ENCODE measurements around the gene ALOX12. TPM values are rescaled to one million over a fixed set of nuclear protein-coding genes. Genes with fewer than 3 reads are reported as not detected.
"Not testable (repeated sequence)": the region's sequence is repeated elsewhere in the genome, so short reads cannot be mapped to it uniquely, and the experiment has no call there.

ALOX12 gene
- total RNA-seq, 2 experiments from 2014 or later = not detected

DNA sequence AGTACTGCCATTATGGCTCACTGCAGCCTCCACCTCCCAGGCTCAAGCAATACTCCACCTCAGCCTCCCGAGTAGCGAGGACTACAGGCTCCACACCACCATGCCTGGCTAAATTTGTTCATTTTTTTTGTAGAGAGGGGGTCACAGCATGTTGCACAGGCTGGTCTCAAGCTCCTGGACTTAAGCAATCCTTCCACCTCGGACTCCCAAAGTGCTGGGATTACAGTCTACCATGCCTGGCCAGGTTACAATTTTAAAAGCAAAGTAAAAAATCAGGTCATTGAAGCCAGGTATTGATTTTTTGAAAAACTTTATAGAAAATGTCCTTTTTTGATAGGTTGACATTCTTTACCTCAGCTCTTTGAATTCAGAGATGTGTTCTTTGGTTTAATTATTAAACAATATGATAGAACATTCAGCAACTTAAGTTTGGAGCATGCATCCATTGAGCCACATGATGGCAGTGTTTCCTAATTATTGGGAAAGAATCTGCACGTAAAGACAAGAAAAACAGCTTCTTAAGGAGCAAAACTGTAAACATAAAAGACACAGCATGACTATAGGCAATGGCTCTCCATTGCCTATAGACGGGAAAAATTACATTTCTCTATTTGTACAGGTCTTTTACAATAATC is 49.8 kb downstream of the ALOX12 start:
- H3K4me3 Mint-ChIP-seq = peak overlapping the region; percentile 73
- no peaks in the 10 kb centered on the region for H3K36me3 Mint-ChIP-seq (ENCODE audit: low read depth)
- CTCF ChIA-PET = interaction anchor here (0.7 to 13.6 kb wide), 29 partner anchors 9 to 642 kb away, joined by 3 to 290 read pairs (median 5); partner anchors contain the start of genes BCL6B, PHF23, SENP3 and SLC16A13
- peak; percentile 51 for DNase-seq
- no peak overlapping the region for H3K27ac Mint-ChIP-seq
- peaks cover 24% of the 10 kb centered on the region for H3K27me3 Mint-ChIP-seq
- POLR2A ChIA-PET = interaction anchor here (0.6 to 2.2 kb wide), 20 partner anchors 8 to 642 kb away, joined by 3 to 34 read pairs (median 4); partner anchors contain the start of genes FXR2, KCTD11, RNASEK and SLC16A13
- no peaks in the 10 kb centered on the region for H3K9me3 Mint-ChIP-seq
- peaks cover 39% of the 10 kb centered on the region for H3K4me1 Mint-ChIP-seq

DNA sequence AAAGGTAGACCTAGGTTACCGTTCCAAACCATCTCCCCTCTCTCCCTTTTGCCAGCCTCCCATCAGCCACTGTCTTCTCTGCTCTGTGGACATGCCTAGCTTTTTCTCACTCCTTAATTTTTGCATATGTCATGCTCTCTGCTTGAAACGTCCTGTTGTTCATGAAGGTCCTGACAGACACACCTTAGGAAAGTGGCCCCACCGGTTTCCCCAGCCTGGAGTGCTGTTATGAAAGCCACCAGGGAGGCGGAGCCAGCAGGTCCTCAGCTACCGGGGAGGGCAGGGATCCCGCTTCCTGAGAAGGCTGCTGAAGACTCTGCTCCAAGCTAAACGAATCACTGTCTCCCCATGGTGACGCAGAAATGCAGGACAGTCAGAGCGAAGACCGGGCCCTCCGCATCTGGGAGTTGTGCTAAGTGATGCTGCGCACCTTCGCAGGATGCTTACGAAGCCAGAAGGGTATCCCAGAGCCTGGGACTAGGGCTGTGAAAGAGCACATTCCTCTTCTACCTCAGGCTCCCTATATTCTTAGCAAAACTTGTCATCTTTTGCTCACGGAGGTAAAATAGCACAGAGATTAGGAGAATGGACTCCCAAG is 50.4 kb downstream of the ALOX12 start:
- Mint-ChIP-seq H3K36me3 (ENCODE audit: low read depth) (no peaks in the 10 kb centered on the region), H3K4me3 (peak overlapping the region; percentile 73), H3K27me3 (peaks cover 24% of the 10 kb centered on the region), H3K9me3 (no peaks in the 10 kb centered on the region), H3K27ac (peak overlapping the region; percentile 63), H3K4me1 (peaks cover 39% of the 10 kb centered on the region)
- ChIA-PET POLR2A (interaction anchor here (0.6 to 2.2 kb wide), 20 partner anchors 9 to 641 kb away, joined by 3 to 34 read pairs (median 4); partner anchors contain the start of genes KCTD11, RNASEK, SLC16A13 and TP53), CTCF (interaction anchor here (1.0 to 13.6 kb wide), 28 partner anchors 8 to 641 kb away, joined by 3 to 290 read pairs (median 5); partner anchors contain the start of genes BCL6B, PHF23, SENP3 and SLC16A13)
- peak; percentile 47 for DNase-seq

DNA sequence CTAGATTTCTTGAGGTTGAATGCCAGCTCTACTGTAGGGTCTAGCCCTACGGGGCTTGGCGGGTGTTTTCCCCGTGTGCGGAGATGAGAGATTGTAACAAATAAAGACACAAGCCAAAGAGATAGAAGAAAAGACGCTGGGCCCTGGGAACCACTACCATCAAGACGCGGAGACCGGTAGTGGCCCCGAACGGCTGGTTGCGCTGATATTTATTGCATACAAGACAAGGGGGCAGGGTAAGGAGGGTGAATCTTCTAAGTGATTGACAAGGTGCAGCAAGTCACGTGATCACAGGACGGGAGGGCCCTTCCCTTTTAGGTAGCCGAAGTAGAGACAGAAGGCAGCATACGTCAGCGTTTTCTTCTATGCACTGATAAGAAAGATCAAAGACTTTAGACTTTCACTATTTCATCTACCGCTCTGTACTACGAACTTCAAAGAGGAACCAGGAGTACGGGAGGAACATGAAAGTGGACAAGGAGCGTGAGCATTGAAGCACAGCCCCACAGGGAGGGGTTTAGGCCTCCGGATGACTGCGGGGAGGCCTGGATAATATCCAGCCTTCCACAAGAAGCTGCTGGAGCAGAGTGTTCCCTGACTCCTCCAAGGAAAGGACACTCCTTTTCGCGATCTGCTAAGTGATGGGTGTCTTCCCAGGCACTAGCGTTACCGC is 51.0 kb downstream of the ALOX12 start:
- Mint-ChIP-seq H3K27me3 (peaks cover 21% of the 10 kb centered on the region), H3K4me1 (peaks cover 34% of the 10 kb centered on the region), H3K4me3 (peak overlapping the region; percentile 73), H3K27ac (peak overlapping the region; percentile 63)
- ChIA-PET POLR2A (interaction anchor here (1.0 to 2.2 kb wide), 15 partner anchors 9 to 640 kb away, joined by 3 to 34 read pairs (median 5); partner anchors contain the start of genes SLC16A13 and TP53), CTCF (interaction anchor here (0.7 to 13.6 kb wide), 22 partner anchors 10 to 641 kb away, joined by 3 to 290 read pairs (median 5); partner anchors contain the start of genes SENP3, SLC16A13 and TP53)
- not testable (repeated sequence) for H3K36me3 Mint-ChIP-seq (ENCODE audit: low read depth); H3K9me3 Mint-ChIP-seq
- peak; percentile 82 for DNase-seq

DNA sequence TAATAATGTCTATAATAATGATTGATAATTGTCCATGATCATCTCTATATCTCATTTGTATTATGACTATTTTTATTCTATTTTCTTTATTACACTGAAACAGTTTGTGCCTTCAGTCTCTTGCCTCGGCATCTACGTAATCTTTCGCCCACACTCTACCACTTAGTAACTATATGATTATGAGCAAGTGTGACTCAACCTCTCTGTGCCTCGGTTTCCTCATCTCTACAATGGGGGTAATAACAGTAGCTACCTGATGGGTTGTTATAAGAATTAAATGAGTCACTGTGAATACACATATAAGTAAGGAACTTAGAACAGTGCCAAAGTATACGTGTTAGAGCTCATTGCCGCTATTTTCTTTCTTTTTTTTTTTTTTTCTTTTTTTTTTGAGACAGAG is 51.7 kb downstream of the ALOX12 start:
- ChIA-PET POLR2A (interaction anchor here (0.6 to 1.3 kb wide), 2 partner anchors 12 to 32 kb away, joined by 3 to 5 read pairs; partner anchors contain the start of gene SLC16A13), CTCF (interaction anchor here (0.7 to 13.6 kb wide), 7 partner anchors 12 to 248 kb away, joined by 3 to 290 read pairs (median 5); partner anchors contain the start of gene SLC16A13)
- H3K4me1 Mint-ChIP-seq = peaks cover 29% of the 10 kb centered on the region
- no peak for DNase-seq
- no peaks in the 10 kb centered on the region for H3K9me3 Mint-ChIP-seq
- peaks cover 16% of the 10 kb centered on the region for H3K27me3 Mint-ChIP-seq
- H3K27ac Mint-ChIP-seq = no peak overlapping the region
- peak overlapping the region; percentile 38 for H3K4me3 Mint-ChIP-seq
- H3K36me3 Mint-ChIP-seq (ENCODE audit: low read depth) = no peaks in the 10 kb centered on the region

DNA sequence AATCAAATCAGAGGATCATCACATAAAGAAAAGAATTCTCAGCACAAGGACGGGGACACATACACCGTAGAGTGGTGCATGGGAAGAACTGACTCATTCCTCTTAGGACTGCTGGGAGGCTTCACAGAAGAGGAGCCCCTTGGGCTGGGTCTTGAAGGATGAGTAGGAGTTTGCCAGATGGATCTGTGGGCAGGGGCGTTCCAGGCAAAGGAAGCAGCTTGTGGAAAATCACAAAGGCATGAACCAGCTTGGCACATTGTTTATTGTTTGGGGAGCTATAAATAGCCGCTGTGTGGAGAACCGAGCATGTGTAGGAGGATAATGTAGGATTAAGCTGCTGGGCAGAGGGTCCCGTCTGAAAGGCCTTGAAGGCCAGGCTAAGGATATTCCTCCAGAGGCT is 53.1 kb downstream of the ALOX12 start:
- CTCF ChIA-PET = interaction anchor here (13.6 kb wide), 1 partner anchor 88 kb away, joined by 290 read pairs; no protein-coding TSS in a partner anchor
- H3K4me3 Mint-ChIP-seq = no peak overlapping the region
- H3K27me3 Mint-ChIP-seq = peaks cover 10% of the 10 kb centered on the region

DNA sequence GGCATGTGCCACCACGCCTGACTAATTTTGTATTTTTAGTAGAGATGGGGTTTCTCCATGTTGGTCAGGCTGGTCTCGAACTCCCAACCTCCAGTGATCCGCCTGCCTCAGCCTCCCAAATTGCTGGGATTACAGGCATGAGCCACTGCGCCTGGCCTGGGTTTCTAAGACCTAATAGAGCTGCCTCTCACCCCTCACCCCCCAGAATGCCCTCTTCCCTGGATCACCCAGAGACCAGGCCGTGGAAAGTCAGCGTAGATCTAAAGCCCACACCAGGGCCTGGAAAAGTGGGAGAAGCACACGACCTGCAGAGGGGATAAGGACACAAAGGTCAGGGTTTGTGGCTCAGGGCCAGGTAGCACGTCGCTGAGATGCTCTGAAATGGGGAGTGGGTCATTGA is 54.7 kb downstream of the ALOX12 start:
- H3K9me3 Mint-ChIP-seq; H3K36me3 Mint-ChIP-seq (ENCODE audit: low read depth); DNase-seq; H3K27me3 Mint-ChIP-seq; H3K4me3 Mint-ChIP-seq; POLR2A ChIA-PET; H3K27ac Mint-ChIP-seq: not testable (repeated sequence)
- peaks cover 18% of the 10 kb centered on the region for H3K4me1 Mint-ChIP-seq
- CTCF ChIA-PET = interaction anchor here (0.8 to 13.6 kb wide), 4 partner anchors 8 to 127 kb away, joined by 3 to 290 read pairs (median 4); no protein-coding TSS in a partner anchor

More for the DNA sequence above, 53.1 kb downstream of the ALOX12 start:
- POLR2A ChIA-PET = interaction anchor here (0.9 kb wide), 1 partner anchor 170 kb away, joined by 3 read pairs; the partner anchor contains the start of gene DLG4
- no peak for DNase-seq
- no peaks in the 10 kb centered on the region for H3K9me3 Mint-ChIP-seq
- peaks cover 19% of the 10 kb centered on the region for H3K4me1 Mint-ChIP-seq
- H3K27ac Mint-ChIP-seq = no peak overlapping the region
- H3K36me3 Mint-ChIP-seq (ENCODE audit: low read depth) = no peaks in the 10 kb centered on the region

DNA sequence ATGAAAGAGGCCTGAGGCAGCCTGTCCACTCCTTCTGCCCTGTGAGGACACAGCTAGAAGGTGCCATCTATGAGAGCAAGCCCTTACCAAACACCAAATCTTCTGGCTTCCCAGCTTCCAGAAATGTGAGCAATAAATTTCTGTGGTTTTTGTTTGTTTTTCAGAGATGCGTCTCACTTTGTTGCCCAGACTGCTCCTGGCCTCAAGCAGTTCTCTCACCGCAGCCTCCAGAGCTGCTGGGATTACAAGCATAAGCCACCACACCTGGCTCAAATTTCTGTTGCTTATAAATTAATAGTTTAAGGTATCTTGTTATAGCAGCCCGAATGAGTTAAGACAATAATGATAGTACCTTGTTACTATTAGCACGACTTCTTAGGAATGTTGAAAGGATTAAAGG is 60.5 kb downstream of the ALOX12 start:
- Mint-ChIP-seq H3K4me3 (no peak overlapping the region), H3K27me3 (peaks cover 10% of the 10 kb centered on the region), H3K4me1 (peaks cover 5% of the 10 kb centered on the region), H3K27ac (no peak overlapping the region), H3K9me3 (no peaks in the 10 kb centered on the region), H3K36me3 (ENCODE audit: low read depth) (no peaks in the 10 kb centered on the region)
- ChIA-PET CTCF (interaction anchor here (0.7 to 13.6 kb wide), 2 partner anchors 80 to 121 kb away, joined by 5 to 290 read pairs; no protein-coding TSS in a partner anchor), POLR2A (no interaction called here)
- DNase-seq = no peak

DNA sequence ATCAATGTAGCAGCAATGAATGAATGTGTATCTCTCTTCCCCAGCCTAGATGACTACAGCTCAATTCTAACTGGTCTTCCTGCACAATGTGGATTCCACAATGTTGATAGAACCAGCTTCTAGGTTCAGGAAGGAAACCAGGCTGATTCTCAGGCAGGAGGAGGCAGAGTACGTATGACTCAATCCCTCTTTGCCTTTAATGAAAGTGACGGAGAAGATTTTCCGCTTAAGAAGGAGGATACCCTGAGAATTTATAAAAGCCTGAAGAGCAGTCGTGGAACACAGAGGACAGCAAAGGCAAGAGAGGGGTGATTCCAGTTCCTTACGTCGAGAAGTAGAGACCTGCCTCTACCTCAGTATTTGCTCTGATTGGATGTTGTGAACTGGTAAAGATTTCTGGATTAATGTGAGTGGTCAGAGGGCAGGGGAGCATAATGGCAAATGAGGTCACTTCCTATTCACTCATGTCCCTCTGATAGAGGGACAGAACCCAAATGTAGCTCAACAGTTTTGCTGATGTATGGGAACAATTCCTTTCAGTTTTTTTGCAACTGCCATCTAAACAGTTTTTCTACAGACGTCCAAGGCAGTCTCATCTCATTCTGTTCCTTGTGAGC is 63.1 kb downstream of the ALOX12 start:
- H3K4me3 Mint-ChIP-seq = no peak overlapping the region
- DNase-seq = no peak
- H3K9me3 Mint-ChIP-seq = no peaks in the 10 kb centered on the region
- no peaks in the 10 kb centered on the region for H3K36me3 Mint-ChIP-seq (ENCODE audit: low read depth)
- ChIA-PET POLR2A (no interaction called here), CTCF (no interaction called here)
- no peak overlapping the region for H3K27ac Mint-ChIP-seq
- H3K4me1 Mint-ChIP-seq = peaks cover 7% of the 10 kb centered on the region
- H3K27me3 Mint-ChIP-seq = peaks cover 17% of the 10 kb centered on the region

Other genes starting within 250 kb of the ALOX12 start
- 100 to 1,000 TPM; 408 TPM for gene XAF1, start 240.0 kb upstream of the ALOX12 start, total RNA-seq
- gene FBXO39, start 219.8 kb upstream of the ALOX12 start, total RNA-seq = 1 to 10 TPM; 1.1 to 1.7 TPM
- gene TEKT1, start 164.3 kb upstream of the ALOX12 start, total RNA-seq = not detected
- 100 to 1,000 TPM; 187 to 194 TPM for gene RNASEK, start 16.6 kb downstream of the ALOX12 start, total RNA-seq
- under 1 TPM; 0.80 to 0.88 TPM for gene BCL6B, start 27.0 kb downstream of the ALOX12 start, total RNA-seq
- 10 to 100 TPM; 26.8 to 28.9 TPM for gene SLC16A13, start 40.0 kb downstream of the ALOX12 start, total RNA-seq
- gene SLC16A11, start 48.0 kb downstream of the ALOX12 start, total RNA-seq = under 1 TPM; 0.35 to 0.73 TPM
- gene CLEC10A, start 84.2 kb downstream of the ALOX12 start, total RNA-seq = not detected
- not detected for gene ASGR2, start 118.8 kb downstream of the ALOX12 start, total RNA-seq
- gene ASGR1, start 183.3 kb downstream of the ALOX12 start, total RNA-seq = under 1 TPM; 0.60 to 0.73 TPM
- 1 to 10 TPM; 5.2 to 5.3 TPM for gene DLG4, start 223.8 kb downstream of the ALOX12 start, total RNA-seq
- gene ACADVL, start 223.9 kb downstream of the ALOX12 start, total RNA-seq = 100 to 1,000 TPM; 364 to 370 TPM
- gene DVL2, start 238.5 kb downstream of the ALOX12 start, total RNA-seq = 10 to 100 TPM; 47.2 to 49.1 TPM
- gene PHF23, start 243.4 kb downstream of the ALOX12 start, total RNA-seq = 10 to 100 TPM; 45.9 to 53.1 TPM
- gene GABARAP, start 246.4 kb downstream of the ALOX12 start, total RNA-seq = 100 to 1,000 TPM; 303 to 313 TPM